Left forelimb (tissue), 1 donor: Measurements from ENCODE around the gene MINDY1.

Experiments
- DNase-seq: peaks from one replicate; pipeline ENCODE4 v3.0.0-alpha.2; 2018; ENCODE audit warnings: low spot score

The MINDY1 gene

DNA sequence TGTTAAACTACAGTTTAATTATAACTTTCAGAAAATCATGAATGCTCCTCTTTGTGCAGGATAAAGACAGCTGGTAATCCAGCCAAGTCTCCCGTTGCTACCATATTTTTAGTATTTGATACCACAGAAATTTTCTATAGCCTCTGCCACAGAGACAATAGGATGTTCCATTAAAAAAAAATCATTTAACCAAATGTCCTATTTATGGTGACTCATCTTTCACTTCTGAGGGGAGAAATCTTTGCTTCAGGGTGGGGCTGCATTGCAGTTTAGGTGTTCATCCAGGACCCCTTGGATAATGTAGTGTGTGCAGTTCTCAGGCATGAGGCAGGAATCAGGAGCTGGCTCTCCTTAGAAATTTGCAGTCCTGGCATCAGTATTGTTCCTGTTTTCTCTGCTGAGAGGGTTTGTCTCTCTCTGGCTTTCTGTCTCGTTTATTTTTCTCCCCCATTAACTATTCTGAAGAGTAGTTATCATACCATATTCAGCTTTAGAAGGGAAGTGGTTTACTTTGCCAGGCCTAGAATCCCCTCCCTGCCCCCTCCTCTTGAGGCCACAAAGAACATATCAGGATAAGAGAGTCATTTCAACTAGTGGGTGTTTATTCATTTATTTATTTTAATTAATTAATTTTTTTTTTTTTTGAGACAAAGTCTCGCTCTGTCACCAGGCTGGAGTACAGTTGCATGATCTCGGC lies 4.6 kb upstream of the MINDY1 start:
- DNase-seq, result no peak

DNA sequence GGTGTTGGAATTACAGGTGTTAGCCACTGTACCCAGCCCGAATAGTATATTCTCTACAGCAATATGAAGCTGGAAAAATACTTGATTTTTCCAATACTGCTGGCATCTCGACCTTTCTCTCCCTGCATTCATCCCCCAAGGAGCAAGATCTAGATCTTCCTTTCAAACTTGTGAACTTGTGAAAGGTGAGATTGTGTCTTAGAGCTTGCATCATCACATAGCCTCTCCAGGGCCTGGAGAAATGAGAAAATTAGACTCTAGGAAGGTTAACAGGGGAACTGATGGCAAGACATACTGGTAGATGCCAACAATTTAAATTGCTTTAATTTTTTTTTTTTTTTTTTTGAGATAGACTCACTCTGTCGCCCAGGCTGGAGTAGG lies 3.6 kb upstream of the MINDY1 start:
- no peak for DNase-seq

- no peak for DNase-seq
These were observed 3.1 kb upstream of the MINDY1 start for GRCh38 chr1:151009674-151010345.

DNA sequence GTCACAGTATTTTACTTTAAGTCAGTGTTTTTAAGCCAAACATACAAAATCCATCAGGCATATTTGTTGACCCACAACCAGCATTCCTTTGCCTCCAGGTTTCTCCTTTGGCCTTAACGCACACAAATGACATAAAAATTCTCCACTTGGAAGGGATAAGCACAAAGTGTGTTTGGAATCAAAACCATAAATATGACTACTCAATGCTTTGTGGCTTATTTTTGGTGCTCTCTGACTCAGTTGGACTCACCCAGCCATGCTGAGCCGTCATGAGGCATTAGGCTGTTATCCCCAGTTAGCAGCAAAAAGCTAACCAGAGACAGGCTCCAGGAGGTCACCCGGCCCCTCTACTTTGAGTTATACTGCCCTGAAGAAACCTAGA lies 2.5 kb upstream of the MINDY1 start:
- DNase-seq, result no peak

- DNase-seq, result peak; percentile 98
These were observed 1.8 kb upstream of the MINDY1 start, which contains the start of gene PRUNE1 for GRCh38 chr1:151008244-151009205. PRUNE1 (plus strand) TSS chr1:151008449; CDS start chr1:151008633, 184 bp downstream.

DNA sequence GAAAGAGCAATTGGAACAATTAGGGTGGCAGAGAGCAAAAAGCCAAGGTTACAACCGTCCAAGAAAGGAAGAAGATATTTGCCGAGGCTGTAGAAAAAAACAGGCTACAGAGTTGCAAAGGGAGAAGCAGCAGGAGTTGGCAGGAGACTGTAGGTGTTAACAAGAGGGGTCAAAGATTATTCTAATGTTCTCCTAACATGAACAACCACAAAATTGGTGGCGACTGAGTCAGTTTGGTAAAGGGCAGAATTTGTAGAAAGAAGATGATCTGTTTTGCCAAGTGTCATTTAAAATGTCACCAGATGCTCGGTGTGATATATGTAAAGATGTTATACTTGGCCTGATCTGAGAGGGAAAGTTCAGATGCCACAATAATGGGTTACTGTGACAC lies 1.1 kb upstream of the MINDY1 start:
- no peak for DNase-seq

- DNase-seq, result no peak
These were observed 878 bp downstream of the MINDY1 start for GRCh38 chr1:151005729-151006319.

DNA sequence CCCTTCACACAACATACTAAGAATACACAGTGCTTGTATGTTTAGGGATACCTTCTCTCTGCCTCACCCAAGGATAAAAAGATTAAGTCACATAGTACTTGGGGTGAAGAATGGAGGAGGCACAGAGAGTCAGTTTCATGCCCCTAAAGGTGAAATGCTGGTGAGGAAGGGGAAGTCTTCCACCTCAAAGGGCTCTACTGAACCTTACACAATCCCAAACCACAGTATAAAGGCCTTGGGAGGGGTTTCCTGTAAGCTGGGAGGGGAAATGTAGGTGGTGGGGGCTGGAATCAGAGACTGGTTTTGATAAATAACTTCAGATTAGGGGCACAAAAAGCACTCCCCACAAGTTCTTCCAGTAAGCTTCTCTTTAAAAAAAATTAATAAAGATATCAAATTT lies 3.5 kb downstream of the MINDY1 start:
- no peak for DNase-seq

DNA sequence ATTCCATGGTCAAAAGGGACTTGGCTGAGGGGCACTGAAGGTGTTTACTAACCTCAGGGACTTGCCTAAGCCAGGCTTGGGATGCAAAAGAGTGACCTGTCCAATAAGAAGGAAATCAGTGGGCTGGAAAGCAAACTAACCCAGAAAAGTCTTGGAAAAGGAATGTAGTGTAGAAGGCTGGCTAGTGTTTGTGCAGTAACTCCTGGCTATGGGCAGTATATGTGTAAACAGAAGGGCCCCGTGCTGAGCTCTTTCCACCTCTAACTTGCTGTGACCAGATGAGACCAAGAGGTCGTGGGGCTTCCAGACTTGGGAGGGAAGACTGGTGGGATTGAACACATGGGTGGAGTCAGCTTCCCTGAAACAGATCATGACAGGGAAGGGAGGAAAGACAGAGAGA lies 4.1 kb downstream of the MINDY1 start:
- DNase-seq, result no peak

GRCh38 chr1:151002051-151002450 lies 4.7 kb downstream of the MINDY1 start:
- no peak for DNase-seq

GRCh38 chr1:151001602-151002001 lies 5.1 kb downstream of the MINDY1 start:
- no peak for DNase-seq

GRCh38 chr1:151000408-151000807 lies 6.3 kb downstream of the MINDY1 start:
- DNase-seq, result no peak

- no peak for DNase-seq
These were observed 6.8 kb downstream of the MINDY1 start for GRCh38 chr1:150999926-151000325.

DNA sequence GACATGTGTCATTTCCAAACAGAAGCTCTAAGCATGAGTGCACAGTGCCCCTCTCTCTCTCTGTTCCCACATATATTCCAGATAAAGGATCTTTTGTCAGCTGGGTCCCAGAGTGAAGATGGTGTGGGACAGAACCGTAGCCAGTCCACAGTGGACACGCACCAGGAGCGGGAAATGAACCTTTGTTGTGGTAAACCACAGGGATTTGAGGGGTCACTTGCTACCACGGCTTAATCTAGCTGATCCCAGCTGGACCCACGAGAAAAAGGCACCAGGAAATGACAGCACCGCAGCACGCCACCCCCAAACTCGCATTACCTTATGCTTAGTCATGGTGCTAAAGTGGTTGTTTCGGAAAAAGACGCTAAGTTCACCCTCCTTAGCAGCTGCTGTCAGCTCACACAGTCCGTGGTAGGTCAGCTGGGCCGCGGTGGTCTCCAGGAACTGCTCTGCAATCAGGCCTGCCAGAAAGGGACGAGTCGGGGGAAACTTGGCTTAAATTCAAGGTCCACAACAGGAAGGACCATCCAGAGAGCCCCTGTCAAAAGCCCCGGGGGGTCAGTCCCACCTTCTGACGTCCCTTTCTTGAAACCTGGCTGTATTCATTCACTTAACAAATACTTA lies 7.5 kb downstream of the MINDY1 start:
- DNase-seq, result no peak

GRCh38 chr1:150997949-150998348 lies 8.8 kb downstream of the MINDY1 start:
- no peak for DNase-seq

DNA sequence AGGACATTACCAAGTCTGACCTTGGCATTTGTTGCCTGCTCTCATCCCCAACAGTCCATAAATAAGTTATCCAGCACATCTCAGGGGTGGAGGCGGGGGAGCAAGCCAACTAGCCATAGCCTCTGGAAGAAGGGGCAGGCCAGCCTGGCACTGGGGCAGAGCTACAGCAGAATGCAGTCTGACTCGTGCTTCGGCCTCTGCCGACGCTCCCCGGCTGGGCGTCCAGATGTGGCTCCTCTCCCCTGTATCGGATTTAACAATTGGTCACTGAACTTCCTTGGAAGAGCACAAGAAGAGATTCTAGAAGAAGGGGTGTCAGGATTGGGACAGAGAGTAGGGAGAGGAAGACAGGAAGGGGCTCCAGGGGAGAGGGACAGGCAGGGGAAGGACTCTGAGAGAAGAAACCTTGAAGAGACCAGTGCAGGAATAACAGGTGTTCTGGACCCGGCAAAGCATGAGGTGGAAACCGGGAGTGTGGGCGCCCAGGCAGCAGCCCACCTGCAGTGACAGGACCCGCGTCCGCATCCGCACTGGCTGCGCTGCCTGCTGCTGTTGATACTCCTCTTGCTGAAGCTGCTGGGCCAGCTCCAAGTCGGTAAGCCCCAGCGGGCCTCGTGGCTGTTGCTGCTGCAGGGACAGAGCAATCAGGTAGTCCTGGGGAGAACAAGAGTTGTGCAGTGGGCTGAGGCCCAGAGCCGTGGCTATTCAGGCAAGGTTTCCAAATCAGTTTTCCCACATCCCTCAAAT lies 9.4 kb downstream of the MINDY1 start:
- no peak for DNase-seq

- DNase-seq, result no peak
These were observed 10.8 kb downstream of the MINDY1 start for GRCh38 chr1:150995896-150996295.

GRCh38 chr1:150995460-150995859 lies 11.2 kb downstream of the MINDY1 start:
- DNase-seq, result no peak

DNA sequence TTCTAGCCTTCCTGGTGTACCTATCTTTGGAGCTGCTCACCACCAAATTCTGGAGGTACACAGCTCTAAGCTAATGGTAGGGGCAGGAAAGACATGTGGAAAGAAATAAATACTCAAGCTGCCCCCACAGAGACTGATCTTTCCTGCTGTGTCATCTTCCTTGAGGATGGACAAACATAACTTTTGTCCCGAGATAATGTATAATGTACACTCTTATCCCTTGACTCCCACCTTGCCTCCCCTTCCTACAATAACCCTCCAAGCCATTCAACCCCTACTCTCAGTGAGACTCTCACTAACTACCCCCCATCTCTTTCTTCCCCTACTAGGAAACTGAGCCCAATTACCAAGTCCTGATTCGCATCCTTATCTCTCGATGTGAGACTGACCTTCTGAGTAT lies 12.5 kb downstream of the MINDY1 start:
- DNase-seq, result no peak

GRCh38 chr1:150992626-150993025 lies 14.1 kb downstream of the MINDY1 start:
- no peak for DNase-seq

DNA sequence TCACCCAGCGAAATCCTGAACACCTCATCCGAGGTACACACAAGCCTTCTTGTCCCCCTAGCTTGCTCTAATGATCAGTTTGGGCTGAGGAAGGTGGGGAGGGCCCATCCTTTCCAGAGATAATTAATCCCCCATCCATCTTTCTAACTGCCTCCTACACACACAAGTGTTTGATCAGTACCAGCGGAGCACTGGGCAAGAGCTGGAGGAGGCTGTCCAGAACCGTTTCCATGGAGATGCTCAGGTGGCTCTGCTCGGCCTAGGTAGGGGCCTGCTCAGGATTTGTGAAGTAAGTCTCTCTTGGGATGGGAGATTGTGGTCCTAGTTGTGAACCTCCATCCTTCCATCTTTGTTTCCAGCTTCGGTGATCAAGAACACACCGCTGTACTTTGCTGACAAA lies 18.8 kb downstream of the MINDY1 start:
- DNase-seq, result no peak
